Renal cortical epithelial cell (primary cell): ENCODE results near the gene AXL. TPM values are rescaled to one million over a fixed set of nuclear protein-coding genes. Genes with fewer than 3 reads are reported as not detected.

Experiments
- DNase-seq: peaks from one replicate; pipeline ENCODE4 v3.0.0-alpha.2; 2011; ENCODE audit warnings: low read depth
- total RNA-seq: library from RNA; depleted of rRNA; stranded (reverse); fragments of >200 nt; gene quantifications from 2 replicates; pipeline ENCODE4 v1.2.3, GENCODE V29; 2014

The AXL gene
- total RNA-seq, 1 donor from 2014 or later: 220 TPM

GRCh38 chr19:41206926-41207750 is 11.9 kb upstream of the AXL start:
- DNase-seq: no peak

GRCh38 chr19:41214161-41214560 is 4.9 kb upstream of the AXL start:
- no peak for DNase-seq

GRCh38 chr19:41217741-41218140 is 1.3 kb upstream of the AXL start:
- DNase-seq: no peak

GRCh38 chr19:41218249-41218614 is 791 bp upstream of the AXL start:
- no peak for DNase-seq

- DNase-seq: no peak
Observed at GRCh38 chr19:41219924-41220567, 1.0 kb downstream of the AXL start.

- no peak for DNase-seq
Observed at GRCh38 chr19:41220811-41221210, 1.8 kb downstream of the AXL start.

- DNase-seq: no peak
Observed at GRCh38 chr19:41221514-41222205, 2.6 kb downstream of the AXL start.

- DNase-seq: no peak
Observed at GRCh38 chr19:41222240-41222639, 3.2 kb downstream of the AXL start.

GRCh38 chr19:41223431-41224234 is 4.6 kb downstream of the AXL start:
- DNase-seq: peak; percentile 90

- DNase-seq: no peak
Observed at GRCh38 chr19:41224632-41225031, 5.6 kb downstream of the AXL start.

- DNase-seq: peak; percentile 98
Observed at GRCh38 chr19:41225238-41226052, 6.4 kb downstream of the AXL start.

GRCh38 chr19:41226053-41226873 is 7.2 kb downstream of the AXL start:
- peak; percentile 55 for DNase-seq

- no peak for DNase-seq
Observed at GRCh38 chr19:41226874-41227390, 7.9 kb downstream of the AXL start.

GRCh38 chr19:41228486-41228885 is 9.5 kb downstream of the AXL start:
- no peak for DNase-seq

GRCh38 chr19:41229338-41229737 is 10.3 kb downstream of the AXL start:
- DNase-seq: peak; percentile 36

GRCh38 chr19:41230067-41230857 is 11.2 kb downstream of the AXL start:
- no peak for DNase-seq

GRCh38 chr19:41232686-41233085 is 13.7 kb downstream of the AXL start:
- no peak for DNase-seq

GRCh38 chr19:41233748-41234240 is 14.8 kb downstream of the AXL start:
- no peak for DNase-seq
